Forelimb muscle (tissue), 1 donor: ENCODE data around the gene EPB41L2. TPM values are rescaled to one million over a fixed set of nuclear protein-coding genes. Genes with fewer than 3 reads are reported as not detected.

Source experiments
- DNase-seq: peaks from one replicate; pipeline ENCODE4 v3.0.0-alpha.2; 2013; ENCODE audit warnings: low read depth
- polyA plus RNA-seq: library from polyadenylated mRNA; unstranded; fragments of 120-200 nt; gene quantifications from one replicate; pipeline ENCODE4 v1.2.1, GENCODE V29; 2013; ENCODE audit not compliant: insufficient read length

EPB41L2 gene
- polyA plus RNA-seq, 1 donor, result 190 TPM

DNA sequence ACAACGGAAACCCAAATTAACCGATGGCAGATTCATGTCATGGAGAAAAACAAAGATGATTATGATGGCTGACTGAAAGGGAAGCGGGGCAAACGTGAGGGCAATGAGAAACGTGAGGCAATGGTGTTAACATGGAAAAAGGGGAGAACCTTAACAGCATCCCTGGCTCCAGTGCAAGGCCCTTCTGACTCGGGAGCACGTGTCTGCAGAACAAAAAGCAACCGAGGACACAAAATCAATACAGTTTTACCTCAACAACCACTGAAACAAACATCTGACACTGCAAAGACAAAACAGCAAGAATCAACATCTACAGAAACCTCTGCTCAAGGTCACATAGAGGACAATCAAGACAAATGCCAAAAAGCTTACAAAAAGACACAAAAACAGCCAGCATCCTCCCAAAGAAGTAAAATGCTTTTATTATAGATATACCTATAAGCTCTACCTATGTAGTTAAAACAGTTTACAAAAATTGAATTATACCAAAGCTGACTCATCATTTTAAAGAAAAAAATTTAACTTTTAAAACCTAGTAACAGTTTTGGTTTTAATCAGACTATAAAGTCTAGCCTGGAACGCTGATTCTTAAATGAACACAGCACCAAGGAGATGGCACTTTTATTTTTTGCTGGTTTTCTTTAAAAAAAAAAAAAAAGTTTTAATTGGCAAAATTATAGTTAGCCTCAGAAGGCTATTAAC lies 192.7 kb downstream of the EPB41L2 start:
- DNase-seq, result no peak

DNA sequence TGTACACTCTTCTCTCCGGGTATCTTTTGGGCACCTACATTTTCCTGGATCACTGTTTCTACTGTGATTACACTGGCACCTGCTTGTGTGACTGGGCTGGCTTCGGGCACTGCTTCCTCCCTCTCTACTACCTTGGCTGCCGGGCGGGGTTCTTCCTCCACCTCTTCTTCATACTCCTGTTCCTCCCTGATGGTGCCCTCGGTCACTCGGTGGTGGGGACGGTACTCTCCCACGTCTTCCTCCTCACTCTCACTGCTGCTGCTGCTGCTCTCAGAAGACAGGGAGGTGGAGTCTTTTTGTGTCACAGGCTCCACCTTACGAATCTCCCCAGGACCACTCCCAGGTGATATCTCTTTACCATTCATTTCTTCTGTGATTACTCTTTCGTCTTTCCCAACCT lies 193.4 kb downstream of the EPB41L2 start:
- DNase-seq, result no peak

GRCh38 chr6:130865793-130866192 lies 197.3 kb downstream of the EPB41L2 start:
- no peak for DNase-seq

GRCh38 chr6:130864344-130864743 lies 198.7 kb downstream of the EPB41L2 start:
- no peak for DNase-seq

DNA sequence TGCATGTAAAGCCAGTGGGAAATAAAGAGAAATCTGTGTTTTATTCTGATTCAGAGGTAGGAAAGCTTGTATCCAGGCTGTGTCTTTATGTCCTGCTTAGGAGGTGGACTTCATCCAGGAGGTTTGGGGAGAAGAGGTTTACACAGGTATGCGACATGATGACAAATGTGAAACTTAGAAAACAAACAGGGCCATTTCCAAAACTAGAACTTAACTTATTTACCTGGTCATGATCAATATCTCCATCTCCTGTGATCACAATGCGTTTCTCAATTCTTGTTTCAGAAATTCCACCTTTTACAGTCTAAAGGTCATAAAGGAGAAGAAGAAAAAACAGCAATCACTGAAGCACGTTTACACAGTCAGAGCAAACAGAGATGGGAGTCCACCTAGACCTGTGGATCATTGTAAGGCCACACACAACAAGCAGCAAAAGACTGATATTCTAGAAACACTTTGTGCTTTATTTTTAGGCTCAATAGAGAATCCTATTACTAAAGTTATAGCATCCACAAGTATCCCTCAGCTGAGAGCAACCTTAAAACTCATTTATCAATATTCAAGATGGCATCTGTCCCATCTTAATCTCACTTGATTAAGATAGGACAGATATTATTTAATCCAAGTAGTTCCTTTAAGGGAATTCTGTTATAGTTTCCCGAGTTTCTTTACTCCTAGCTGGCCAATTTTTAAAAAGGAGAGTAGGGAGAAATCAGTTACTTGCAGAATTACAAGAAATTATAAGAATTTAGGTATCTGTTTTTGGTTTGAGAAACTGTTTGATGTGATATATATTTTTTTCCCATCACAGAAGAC lies 199.4 kb downstream of the EPB41L2 start:
- no peak for DNase-seq

- DNase-seq, result no peak
These were observed 200.7 kb downstream of the EPB41L2 start for GRCh38 chr6:130862370-130862769.

- no peak for DNase-seq
These were observed 203.7 kb downstream of the EPB41L2 start for GRCh38 chr6:130859161-130859867.

DNA sequence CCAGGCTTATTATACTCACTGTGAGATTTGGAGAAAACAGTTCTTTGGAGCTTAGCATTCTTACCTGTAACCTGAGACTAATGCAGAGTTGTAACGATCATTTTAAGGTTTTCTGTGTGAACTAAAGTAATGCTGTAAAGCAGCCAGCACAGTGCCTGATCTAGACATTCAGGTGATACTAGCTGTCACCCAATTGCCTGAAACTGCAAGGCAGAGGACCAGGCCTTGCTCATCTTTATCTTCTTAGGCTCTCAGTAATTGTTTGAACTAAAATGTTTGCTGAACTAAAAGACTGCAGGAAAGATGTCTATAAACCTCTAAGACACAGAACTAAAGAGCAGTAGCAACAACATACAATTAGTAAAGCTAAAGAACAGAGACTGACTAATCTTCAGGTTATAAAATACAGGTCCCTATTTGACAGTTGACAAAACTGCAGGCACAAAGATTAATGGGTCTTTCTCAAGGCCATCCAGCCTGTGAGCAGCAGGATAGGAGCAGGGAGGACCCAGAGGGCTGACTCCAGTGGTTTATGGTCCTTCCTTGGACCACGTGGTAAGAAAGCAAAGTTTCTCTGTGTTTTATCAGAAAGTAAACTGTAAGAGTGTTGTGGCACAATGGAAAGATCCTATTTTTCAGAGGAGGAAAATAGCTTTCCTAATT lies 204.4 kb downstream of the EPB41L2 start:
- no peak for DNase-seq

DNA sequence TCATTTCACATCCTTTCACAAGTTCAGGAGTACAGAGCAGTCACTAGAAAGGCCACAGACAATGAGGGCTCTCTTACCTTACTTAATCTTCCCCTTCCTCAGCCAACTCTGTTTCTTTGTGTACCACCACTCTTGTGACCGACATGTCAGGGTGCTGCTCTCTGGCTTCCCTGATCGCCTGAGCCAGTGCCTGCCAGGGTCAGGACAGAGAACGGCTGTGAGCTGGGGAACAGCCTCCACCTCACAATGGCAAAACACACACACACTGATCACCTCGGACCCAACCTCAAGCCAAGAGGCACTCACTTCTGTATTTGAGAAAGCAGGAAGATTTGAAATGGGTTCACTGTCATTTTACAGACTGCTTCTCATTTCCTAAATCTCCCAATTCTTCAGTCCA lies 205.0 kb downstream of the EPB41L2 start:
- no peak for DNase-seq

DNA sequence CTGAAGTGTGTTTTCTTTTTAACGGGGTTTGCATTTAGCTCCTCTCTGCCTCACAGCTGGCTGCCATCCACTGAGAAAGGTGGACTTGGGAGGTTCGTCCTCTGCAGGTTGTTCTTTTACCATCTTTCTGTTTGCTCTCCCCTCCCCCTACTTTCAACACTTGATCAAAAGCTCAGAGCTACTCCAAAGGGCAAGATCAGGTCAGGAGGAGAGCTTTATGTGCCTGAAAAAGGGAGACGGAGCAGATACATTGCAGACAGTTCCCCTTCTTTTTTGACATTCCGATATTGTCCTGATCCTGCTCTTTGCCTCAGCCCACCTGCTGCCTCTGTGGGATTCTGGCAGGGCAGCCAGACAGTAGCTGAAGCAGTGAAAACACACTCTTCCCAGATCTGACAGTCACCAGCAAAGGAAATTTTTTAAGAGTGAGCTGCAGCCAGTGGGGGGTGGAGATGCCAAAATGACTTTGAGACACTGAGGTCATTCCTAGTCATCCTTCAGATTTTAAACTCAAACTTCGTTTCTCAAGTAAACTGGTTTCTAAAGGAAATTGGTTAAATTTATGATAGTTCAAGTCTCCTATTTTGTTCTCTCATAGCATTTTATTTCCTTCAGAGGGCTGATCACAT lies 209.4 kb downstream of the EPB41L2 start:
- no peak for DNase-seq

DNA sequence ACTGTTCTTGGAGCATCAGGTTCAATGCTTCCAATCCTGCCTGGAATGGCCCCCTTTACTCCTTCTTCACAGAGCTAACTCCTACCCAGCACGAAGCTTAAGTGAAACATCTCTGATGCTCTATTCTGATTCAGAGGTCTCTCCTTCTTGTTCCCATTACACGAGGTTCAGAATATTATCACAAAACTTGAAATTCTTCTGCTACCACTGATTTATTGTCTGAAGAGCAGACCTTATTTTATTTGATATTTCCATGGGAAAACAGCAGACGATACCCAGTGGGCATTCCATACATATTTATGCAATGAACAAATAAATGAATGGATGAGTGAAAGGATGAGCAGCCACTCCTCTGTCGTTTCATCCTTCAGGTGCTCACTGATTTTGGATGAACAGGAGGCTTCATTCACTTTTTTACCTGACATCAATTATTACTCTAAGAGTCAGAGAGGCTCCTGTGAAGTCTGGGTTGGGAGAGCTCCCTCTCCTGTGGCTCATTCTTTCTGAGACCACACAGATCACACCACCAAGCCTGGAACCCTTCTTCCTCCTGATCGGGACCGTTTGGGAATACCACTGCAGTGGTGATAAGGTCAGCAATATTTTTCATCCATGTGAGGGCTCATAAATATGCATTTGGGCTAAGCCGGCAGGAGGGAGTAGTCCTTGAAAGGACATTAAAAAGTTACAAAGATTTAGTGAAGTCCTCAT lies 210.0 kb downstream of the EPB41L2 start:
- no peak for DNase-seq

GRCh38 chr6:130851026-130851425 lies 212.0 kb downstream of the EPB41L2 start:
- DNase-seq, result no peak

GRCh38 chr6:130849594-130849993 lies 213.5 kb downstream of the EPB41L2 start:
- no peak for DNase-seq

DNA sequence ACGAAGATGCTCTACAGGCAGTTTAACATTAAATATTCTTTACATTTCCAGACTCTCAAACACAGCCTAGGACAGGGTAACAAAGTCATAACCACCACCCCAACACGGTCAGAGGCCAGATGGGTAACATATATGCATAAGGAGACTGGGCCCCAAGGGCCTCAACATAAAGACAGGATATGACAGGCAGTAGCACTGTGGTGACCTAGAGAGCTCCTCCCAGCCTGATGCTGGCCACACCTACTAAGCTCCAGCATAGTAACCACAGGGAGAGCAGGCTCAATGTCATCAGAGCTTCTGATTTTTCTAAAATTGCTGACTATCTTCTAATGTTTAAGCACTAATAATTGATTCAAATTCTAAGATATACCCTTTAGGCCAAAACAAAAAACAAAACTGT lies 214.1 kb downstream of the EPB41L2 start:
- DNase-seq, result no peak

GRCh38 chr6:130847001-130847910 lies 215.8 kb downstream of the EPB41L2 start:
- DNase-seq, result no peak

GRCh38 chr6:130846501-130846900 lies 216.5 kb downstream of the EPB41L2 start:
- DNase-seq, result no peak

DNA sequence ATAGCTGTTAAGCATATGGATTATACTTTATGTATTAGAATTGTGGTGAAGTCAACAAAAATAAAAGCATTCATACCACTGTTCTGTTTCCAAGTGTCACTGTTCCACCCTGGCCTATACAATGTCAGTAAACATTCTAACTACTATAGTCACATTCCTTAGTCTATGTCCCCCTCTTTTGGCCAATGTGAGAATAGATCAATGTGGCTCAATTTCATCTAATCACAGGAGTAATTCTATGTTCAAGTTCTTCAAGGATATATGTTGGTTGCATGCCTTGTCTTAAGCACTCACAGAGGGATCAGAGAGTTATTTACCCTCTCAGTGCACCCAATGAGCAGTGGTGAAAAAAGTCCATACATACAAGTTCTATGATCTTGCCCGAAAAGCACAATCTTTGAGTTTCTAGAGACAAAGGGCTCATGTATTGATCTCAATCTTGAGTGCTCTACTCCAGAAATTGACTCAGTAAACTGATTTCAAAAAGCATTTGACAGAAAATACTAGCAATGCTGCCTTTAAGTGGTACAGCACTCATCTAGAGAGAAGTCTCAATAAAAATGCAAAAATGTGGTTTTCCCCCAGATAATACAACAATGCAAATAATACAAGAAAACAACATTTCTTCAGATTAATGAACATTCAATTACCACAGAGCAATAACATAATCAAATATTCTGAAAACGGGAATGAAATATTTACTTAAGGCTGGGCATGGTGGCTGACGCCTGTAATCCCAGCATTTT lies 219.3 kb downstream of the EPB41L2 start:
- no peak for DNase-seq

DNA sequence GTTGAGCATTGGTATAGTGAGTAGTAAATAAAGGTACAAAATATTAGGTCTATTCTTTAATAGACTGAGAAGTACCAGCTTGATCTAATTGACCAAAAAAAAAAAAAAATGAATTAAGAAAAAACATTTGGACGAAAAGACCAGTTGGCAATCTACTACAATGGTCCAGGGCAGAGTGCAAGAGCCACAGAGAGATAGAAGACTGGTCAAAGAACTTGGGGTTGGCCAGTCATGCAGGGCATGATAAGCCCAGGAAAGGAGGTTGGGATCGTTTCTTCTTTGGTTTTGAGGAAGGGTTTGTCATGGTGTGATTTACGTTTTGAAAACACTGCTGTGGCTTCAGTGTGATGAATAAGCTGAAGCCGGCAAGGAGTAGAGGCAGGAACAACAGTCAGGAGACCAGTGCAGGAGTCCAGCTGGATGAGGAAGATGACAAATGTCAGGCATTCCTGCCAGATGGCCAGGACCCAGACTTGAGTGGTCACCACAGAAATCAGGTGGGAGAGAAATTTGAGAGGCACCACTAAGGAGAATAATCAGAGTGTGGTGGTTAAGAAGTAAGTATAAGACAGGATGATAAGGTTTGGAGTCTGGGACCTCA lies 221.8 kb downstream of the EPB41L2 start:
- no peak for DNase-seq

GRCh38 chr6:130840050-130840449 lies 223.0 kb downstream of the EPB41L2 start:
- DNase-seq, result no peak
